ENCODE measurements around the gene FBRS. TPM values are rescaled to one million over a fixed set of nuclear protein-coding genes. Genes with fewer than 3 reads are reported as not detected.

The FBRS gene
- total and polyA plus RNA-seq, 2 of the 13 experiments (the other 11 are each of a cell fraction or from before 2014, with no cell fraction given): 13.7 to 16.2 TPM

- TF ChIP-seq AHDC1 (CRISPR knock-in tag; IDR thresholded peaks at IDR 0.05; ENCODE audit: borderline replicate concordance) (no peak), ZMAT5 (CRISPR knock-in tag; IDR thresholded peaks at IDR 0.05; ENCODE audit: borderline replicate concordance, low read depth) (no peak), FOSL2 (CRISPR knock-in tag; IDR thresholded peaks at IDR 0.05) (no peak), ZNF556 (CRISPR knock-in tag; IDR thresholded peaks at IDR 0.05; ENCODE audit: borderline replicate concordance) (no peak), SMAD1 (CRISPR knock-in tag; IDR thresholded peaks at IDR 0.05; ENCODE audit: borderline replicate concordance, low read depth) (no peak), SRSF9 (IDR thresholded peaks at IDR 0.05; ENCODE audit: borderline replicate concordance, insufficient read depth, low read depth, low read length, poor library complexity, severe bottlenecking) (no peak), NR0B2 (CRISPR knock-in tag; IDR thresholded peaks at IDR 0.05) (no peak), PAF1 (CRISPR knock-in tag; IDR thresholded peaks at IDR 0.05) (0 out of 2 replicates have a peak, but pooled peaks have one; percentile 27), ZNF124 (CRISPR knock-in tag; IDR thresholded peaks at IDR 0.05) (no peak), ZNF761 (CRISPR knock-in tag; conservative IDR thresholded peaks at IDR 0.05) (no peak), ZNF724P (CRISPR knock-in tag; IDR thresholded peaks at IDR 0.05; ENCODE audit: borderline replicate concordance) (no peak), ZNF451 (CRISPR knock-in tag; IDR thresholded peaks at IDR 0.05) (no peak), ELK4 (CRISPR knock-in tag; IDR thresholded peaks at IDR 0.05; ENCODE audit: borderline replicate concordance) (no peak), ZNF780A (CRISPR knock-in tag; IDR thresholded peaks at IDR 0.05) (no peak), AGO2 (optimal IDR thresholded peaks at IDR 0.05; ENCODE audit: low read depth, low read length) (peak; percentile 66), ZNF800 (CRISPR knock-in tag; IDR thresholded peaks at IDR 0.05) (no peak), ZNF83 (CRISPR knock-in tag; IDR thresholded peaks at IDR 0.05; ENCODE audit: borderline replicate concordance) (no peak), ATF3 (CRISPR knock-in tag; IDR thresholded peaks at IDR 0.05) (no peak)
These were observed 11.9 kb downstream of the FBRS start (continued) for GRCh38 chr16:30669903-30670824.
